HEK293T (cell line): ENCODE data around the gene GCNA.

Experiments used
- ELF4 ChIP-seq: fragments of 450-650 bp; IDR thresholded peaks from 2 replicates; pipeline ENCODE4 v1.6.1; 2017; ENCODE audit warnings: antibody characterized with exemption
- FOXA1 ChIP-seq: fragments of 450-650 bp; IDR thresholded peaks from 2 replicates; pipeline ENCODE4 v1.6.1; 2016; ENCODE audit warnings: mild to moderate bottlenecking
- FOXK2 ChIP-seq: fragments of 450-650 bp; IDR thresholded peaks from 2 replicates; pipeline ENCODE4 v1.6.1; 2016; ENCODE audit warnings: mild to moderate bottlenecking
- FOXM1 ChIP-seq: fragments of 450-650 bp; IDR thresholded peaks from 2 replicates; pipeline ENCODE4 v1.6.1; 2017; ENCODE audit warnings: mild to moderate bottlenecking, borderline replicate concordance
- LEF1 ChIP-seq: fragments of 450-650 bp; IDR thresholded peaks from 2 replicates; pipeline ENCODE4 v1.6.1; 2017; ENCODE audit warnings: mild to moderate bottlenecking, borderline replicate concordance
- SUZ12 ChIP-seq: fragments of 450-650 bp; IDR thresholded peaks from 2 replicates; pipeline ENCODE4 v1.6.1; 2016; ENCODE audit warnings: mild to moderate bottlenecking
- TARDBP ChIP-seq: fragments of 450-650 bp; IDR thresholded peaks from 2 replicates; pipeline ENCODE4 v1.6.1; 2016
- ZNF384 ChIP-seq: fragments of 450-650 bp; IDR thresholded peaks from 2 replicates; pipeline ENCODE4 v1.6.1; 2016

DNA sequence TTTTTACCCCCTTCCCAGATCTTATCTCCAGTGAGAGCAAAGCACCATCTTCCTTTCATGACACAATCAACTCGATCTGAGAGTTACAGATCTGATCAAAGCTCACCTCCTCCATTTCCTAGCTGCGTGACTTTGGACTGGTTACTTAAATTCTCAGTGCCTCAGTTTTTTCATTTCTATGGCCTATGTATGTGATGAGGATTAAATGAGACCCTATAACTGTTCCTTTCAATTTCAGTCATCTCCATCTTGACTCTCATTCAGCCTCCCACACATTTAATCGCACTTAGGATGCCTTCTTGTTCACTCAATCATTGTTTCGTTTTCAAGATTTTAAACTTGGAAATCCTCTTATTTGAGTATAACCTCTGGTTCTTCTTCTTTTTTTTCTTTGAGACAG lies 60.2 kb downstream of the GCNA start:
- TF ChIP-seq ELF4 (no peak), FOXK2 (no peak), LEF1 (no peak), ZNF384 (no peak), SUZ12 (no peak), TARDBP (no peak), FOXA1 (no peak), FOXM1 (no peak)
